Right lobe of liver (tissue), 6 donors: Measurements from ENCODE around the gene ZDHHC11. TPM values are rescaled to one million over a fixed set of nuclear protein-coding genes. Genes with fewer than 3 reads are reported as not detected.

Experiments used
- ATAC-seq, 4 donors: fragments of 200-7000 bp; cut with Tn5 transposase; one replicate each; pipeline ENCODE4 v1.9.1; 2020; ENCODE audit warnings: mild to moderate bottlenecking in 4 of 4, moderate library complexity in 4 of 4
- DNase-seq, 3 donors: peaks; one replicate each; pipeline ENCODE4 v3.0.0-alpha.2; 2020
- H3K27ac ChIP-seq, 3 donors: fragments of 200-600 bp; one replicate each; pipeline ENCODE4 v1.8.0; 2022
- H3K27me3 ChIP-seq, 2 donors: fragments of 200-600 bp; one replicate each; pipeline ENCODE4 v1.8.0; 2022
- H3K36me3 ChIP-seq, 4 donors: fragments of 200-600 bp; sonication (generic) in 1 of 4; one replicate each; pipeline versions ENCODE4 v1.5.1 to v1.8.0; 2017 to 2022; ENCODE audit warnings: control low read depth in 1 of 4
- H3K4me1 ChIP-seq, 4 donors: fragments of 200-600 bp; sonication (generic) in 1 of 4; one replicate each; pipeline versions ENCODE4 v1.5.1 to v1.8.0; 2017 to 2022; ENCODE audit warnings: control low read depth in 1 of 4
- H3K4me3 ChIP-seq, 3 donors: fragments of 200-600 bp; one replicate each; pipeline ENCODE4 v1.8.0; 2022
- H3K9me3 ChIP-seq, 4 donors: fragments of 200-600 bp; sonication (generic) in 1 of 4; one replicate each; pipeline versions ENCODE4 v1.5.1 to v1.8.0; 2017 to 2022; ENCODE audit warnings: control low read depth in 1 of 4
- CTCF ChIP-seq, 4 donors: fragments of 200-600 bp in 3 of 4; fragments of 450-650 bp in 1 of 4; IDR thresholded peaks; one replicate each; pipeline versions ENCODE4 v1.5.1 to v1.8.0; 2016 to 2022; ENCODE audit warnings: antibody characterized with exemption in 4 of 4, mild to moderate bottlenecking in 2 of 4
- POLR2A ChIP-seq: fragments of 450-650 bp; IDR thresholded peaks from one replicate; pipeline ENCODE4 v1.6.1; 2017; ENCODE audit warnings: antibody characterized with exemption, mild to moderate bottlenecking
- WGBS: methylation state at CpG from one replicate; pipeline ENCODE4 v1.1.6; 2018; ENCODE audit warnings: low coverage, low lambda C conversion rate; ENCODE audit not compliant: insufficient coverage; ENCODE audit errors: missing lambda C conversion rate; 5-methylcytosine and 5-hydroxymethylcytosine counted together
- intact Hi-C, 2 donors: fragments of 100-400 bp; cut with DNase I; formaldehyde crosslinking; loops; one replicate each; pipeline versions ENCODE4 v1.11.2 to v1.14.1; 2022
- total RNA-seq, 6 experiments: library from RNA; depleted of rRNA in 2 of 6; stranded (reverse); fragments of >200 nt in 2 of 6; fragmentation: NEBNext Ultra II Directional in 3 of 6; extraction: Animal tissue kit (Norgen Biotek cat#: 25700) in 3 of 6; gene quantifications; one replicate each; pipeline versions ENCODE4 v1.1.0 to v1.2.4, GENCODE V29; 2016 to 2023
- donor health status: DM: no; HTN: yes; CAD: no.
- donor health status: DM: no; HTN: no; CAD: no.
- donor health status: DM: no; HTN: no; CAD: no.
- donor health status: DM: no; HTN: yes; CAD: no.
- donor health status: DM: no; HTN: yes; CAD: no.

The ZDHHC11 gene
- total RNA-seq, 6 experiments from 2014 or later = 0.50 to 14.4 (median 5.8) TPM

DNA sequence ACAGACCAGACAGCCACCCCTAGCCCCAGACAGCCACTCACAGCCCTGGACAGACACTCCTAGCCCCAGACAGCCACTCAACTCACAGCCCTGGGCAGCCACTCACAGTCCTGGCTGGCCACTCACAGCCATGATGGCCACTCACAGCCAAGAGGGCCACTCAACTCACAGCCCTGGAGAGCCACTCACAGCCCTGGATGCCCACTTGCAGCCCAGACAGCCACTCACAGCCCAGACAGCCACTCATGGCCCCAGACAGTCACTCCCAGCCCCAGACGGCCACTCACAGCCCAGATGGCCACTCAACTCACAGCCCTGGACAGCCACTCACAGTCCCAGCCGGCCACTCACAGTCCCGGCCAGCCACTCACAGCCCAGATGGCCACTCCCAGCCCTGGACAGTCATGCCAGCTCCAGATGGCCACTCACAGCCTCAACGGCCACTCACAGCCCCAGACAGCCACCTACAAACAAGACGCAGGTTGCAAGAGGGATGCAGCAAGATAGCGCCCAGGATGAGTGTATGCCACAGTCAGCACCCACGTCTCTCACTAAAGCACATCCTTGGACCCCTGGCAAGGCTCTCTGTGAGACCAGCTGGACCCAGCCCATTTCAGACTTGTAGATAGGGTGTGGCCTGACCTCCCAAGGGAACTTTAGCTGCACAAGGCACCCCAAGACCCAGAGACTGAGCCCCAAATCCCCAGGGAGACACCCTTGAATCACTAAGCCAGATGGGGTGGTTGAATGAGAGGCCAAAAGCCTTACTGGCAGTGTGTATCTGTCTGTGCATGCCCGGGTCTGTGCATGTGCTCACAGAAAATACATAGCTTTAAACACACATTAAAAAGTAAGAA is 88.7 kb downstream of the ZDHHC11 start:
- no peak overlapping the region for H3K27ac ChIP-seq
- peaks cover 0 to 12% (median 6%) of the 10 kb centered on the region in 4 donors for H3K4me1 ChIP-seq
- no peaks in the 10 kb centered on the region for H3K36me3 ChIP-seq
- no peaks in the 10 kb centered on the region for H3K9me3 ChIP-seq
- no peak for TF ChIP-seq CTCF (IDR thresholded peaks at IDR 0.05)
- TF ChIP-seq POLR2A = no peak
- H3K4me3 ChIP-seq = no peak overlapping the region
- DNase-seq = peak in 2 of 3 donors; percentile 41 to 51
- ATAC-seq = no peak
- no peaks in the 10 kb centered on the region for H3K27me3 ChIP-seq
- 84% methylated on average over 3 of the region's 8 CpGs for WGBS
- intact Hi-C loops = no loop called here

GRCh38 chr5:761059-761771 is 89.6 kb downstream of the ZDHHC11 start:
- 100% methylated on average over 2 of the region's 15 CpGs for WGBS
- DNase-seq (peak in 2 of 3 donors; percentile 43 to 46), ATAC-seq (no peak)
- no peak overlapping the region for H3K4me3 ChIP-seq
- no peak overlapping the region for H3K27ac ChIP-seq
- H3K36me3 ChIP-seq = no peaks in the 10 kb centered on the region
- no peaks in the 10 kb centered on the region for H3K9me3 ChIP-seq
- H3K4me1 ChIP-seq = peaks cover 0 to 12% (median 6%) of the 10 kb centered on the region in 4 donors
- no peaks in the 10 kb centered on the region for H3K27me3 ChIP-seq
- TF ChIP-seq CTCF (IDR thresholded peaks at IDR 0.05) (no peak), POLR2A (no peak)
- intact Hi-C loops = no loop called here

- no peak overlapping the region for H3K27ac ChIP-seq
- intact Hi-C loops = no loop called here
These were observed 90.3 kb downstream of the ZDHHC11 start for GRCh38 chr5:760363-761058.

More at GRCh38 chr5:760363-761058, 90.3 kb downstream of the ZDHHC11 start:
- ATAC-seq (no peak), DNase-seq (peak in 2 of 3 donors; percentile 43 to 51)
- Histone ChIP-seq H3K4me1 (peaks cover 0 to 12% (median 6%) of the 10 kb centered on the region in 4 donors), H3K4me3 (no peak overlapping the region), H3K27me3 (no peaks in the 10 kb centered on the region), H3K9me3 (no peaks in the 10 kb centered on the region), H3K36me3 (no peaks in the 10 kb centered on the region)
- TF ChIP-seq POLR2A = no peak
- no peak for TF ChIP-seq CTCF (IDR thresholded peaks at IDR 0.05)
- 95% methylated on average over 14 of the region's 24 CpGs for WGBS
